GM18870 (cell line): ENCODE data around the gene MED28.
"Not testable (repeated sequence)": the region's sequence is repeated elsewhere in the genome, so short reads cannot be mapped to it uniquely, and the experiment has no call there.

ENCODE experiments used
- ATAC-seq: cut with Tn5 transposase; IDR thresholded peaks from one replicate; pipeline ENCODE4 v1.9.1; 2021; ENCODE audit warnings: moderate library complexity; ENCODE audit not compliant: unreplicated experiment

MED28 gene, protein sequence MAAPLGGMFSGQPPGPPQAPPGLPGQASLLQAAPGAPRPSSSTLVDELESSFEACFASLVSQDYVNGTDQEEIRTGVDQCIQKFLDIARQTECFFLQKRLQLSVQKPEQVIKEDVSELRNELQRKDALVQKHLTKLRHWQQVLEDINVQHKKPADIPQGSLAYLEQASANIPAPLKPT

DNA sequence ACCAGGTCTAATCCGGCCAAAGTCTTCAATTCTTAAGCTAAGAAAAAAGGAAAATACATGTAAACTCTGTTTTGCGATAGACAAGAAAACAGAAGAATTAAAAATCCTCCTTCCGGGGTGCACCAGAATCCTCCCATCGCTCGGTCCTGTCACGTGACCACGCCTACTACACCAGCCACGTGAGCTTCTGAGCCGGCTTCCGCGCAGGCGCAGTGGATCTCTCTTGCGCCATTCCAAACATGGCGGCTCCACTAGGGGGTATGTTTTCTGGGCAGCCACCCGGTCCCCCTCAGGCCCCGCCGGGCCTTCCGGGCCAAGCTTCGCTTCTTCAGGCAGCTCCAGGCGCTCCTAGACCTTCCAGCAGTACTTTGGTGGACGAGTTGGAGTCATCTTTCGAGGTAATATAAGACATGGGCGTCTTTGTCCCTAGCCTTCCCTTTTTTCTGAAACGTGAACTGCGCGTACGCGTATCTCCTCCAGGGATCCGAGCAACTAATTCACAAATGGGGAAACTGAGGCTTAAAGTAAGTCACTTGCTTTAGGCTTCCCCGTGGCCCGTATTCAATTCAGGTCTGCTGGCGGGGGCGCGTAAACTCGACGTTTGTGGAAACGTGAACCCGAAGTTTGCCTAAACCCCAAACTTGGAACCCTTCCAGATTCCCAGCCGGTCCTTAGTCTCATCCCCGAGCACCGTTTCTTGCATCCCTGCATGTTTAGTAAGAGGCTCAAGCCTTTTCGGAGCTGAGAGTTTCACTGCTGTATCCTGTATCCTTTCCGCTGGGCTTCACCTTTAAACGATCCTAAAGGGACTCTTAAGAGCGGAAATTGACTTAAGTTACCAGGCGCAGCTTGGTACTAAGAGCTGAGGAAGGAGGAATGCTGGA lies at the start of gene MED28:
Gene MED28 (plus strand): TSS at position 226 of the 884 bp plus-strand sequence. CDS start 14 bp downstream, at position 240.
- peak; percentile 91 for ATAC-seq

DNA sequence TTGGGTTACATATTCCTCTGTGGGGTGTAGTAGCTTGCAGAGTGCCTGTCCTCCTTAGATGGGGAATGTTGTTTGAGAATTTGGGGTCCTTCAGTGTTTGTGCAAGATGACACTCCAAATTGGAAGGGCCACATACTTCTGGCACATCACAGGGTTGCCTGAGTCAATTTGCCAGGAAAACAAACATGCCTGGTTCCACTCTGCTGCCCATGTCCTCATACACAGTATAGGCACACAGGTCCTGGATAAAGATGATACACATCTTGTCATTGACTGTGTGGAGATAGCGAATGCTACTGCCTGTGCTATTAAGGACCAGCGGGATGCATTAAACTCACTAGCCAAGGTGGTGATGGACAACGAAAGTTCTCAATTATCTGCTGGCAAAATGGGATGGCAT lies 48.6 kb upstream of the MED28 start:
- no peak for ATAC-seq

DNA sequence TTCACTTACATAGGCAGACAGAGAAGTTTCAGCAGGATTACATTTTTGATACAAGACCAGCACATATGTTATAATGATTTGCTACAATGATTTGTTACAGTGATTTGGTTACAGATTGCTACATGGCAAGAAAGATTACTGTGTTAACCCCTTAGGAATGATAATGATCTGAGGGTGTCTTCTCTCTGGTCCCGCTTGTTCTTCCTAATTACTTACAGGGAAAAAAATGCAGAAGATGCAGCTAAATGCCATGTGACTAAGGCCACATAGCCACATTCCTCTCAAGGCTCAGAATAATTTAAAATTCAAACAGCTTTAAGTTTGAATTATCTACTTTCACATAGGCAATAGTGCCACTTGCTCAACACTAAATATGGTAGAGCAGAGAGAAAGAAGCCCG lies 47.2 kb upstream of the MED28 start:
- no peak for ATAC-seq

DNA sequence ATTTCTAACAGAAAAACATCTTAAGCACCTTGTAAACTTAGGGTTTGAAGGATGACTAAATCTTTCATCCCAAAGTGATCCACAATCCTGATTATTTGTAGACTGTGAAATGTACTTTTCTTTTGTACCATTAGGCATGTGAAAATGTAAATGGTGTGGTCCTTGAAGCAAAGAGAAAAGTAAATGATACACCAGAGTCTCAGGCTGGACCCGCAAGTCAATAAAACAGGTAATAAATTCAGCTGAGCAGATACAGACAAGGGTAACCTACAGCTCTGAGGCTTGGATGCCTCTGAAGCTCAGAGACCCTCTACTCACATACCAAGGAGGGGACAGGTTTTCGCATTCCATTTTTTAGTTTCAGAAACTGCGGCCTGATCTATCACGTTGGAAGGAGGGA lies 40.2 kb upstream of the MED28 start:
- ATAC-seq: no peak

DNA sequence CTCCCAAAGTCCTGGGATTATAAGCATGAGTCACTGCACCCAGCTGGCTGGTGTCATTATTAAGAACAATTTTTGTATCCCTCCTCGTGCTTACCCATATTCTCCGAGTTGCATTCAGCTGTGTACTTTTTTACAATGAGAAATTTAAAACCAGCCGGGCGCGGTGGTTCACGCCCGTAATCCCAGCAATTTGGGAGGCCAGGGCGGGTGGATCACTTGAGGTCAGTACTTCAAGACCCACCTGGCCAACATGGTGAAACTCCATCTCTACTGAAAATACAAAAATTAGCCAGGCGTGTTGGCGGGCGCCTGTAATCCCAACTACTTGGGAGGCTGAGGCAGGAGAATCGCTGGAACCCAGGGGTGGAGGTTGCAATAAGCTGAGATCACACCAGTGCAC lies 39.3 kb upstream of the MED28 start:
- not testable (repeated sequence) for ATAC-seq

DNA sequence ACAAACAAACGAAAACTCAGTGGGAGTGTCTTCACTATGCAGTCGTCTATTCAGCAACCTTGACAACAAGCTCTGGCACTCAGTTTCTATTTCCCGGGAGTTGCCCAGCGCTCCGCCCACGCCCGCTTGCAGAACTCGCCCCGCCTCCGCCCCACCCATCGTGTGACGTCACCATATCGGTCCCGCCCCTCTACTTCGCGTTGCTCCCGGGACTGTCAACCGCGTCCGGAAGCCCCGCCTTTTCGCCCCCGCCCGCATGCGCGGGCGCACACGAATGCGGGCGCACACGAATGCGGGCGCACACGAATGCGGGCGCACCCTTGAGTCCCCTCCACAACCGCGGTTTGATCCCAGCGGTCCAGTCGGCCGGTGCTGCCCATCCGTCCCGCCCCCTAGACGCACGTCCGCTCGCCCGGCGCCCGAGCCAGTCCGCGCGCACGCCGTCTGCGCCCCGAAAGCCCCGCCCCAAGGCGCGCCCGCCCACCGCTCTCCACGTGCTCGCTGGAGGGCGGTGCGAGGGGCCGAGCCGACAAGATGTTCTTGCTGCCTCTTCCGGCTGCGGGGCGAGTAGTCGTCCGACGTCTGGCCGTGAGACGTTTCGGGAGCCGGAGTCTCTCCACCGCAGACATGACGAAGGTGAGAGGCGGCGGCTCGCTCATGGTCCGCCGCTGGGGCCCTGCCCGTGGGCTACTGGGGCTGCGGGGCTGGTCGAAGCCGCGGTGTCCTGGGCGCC lies 37.3 kb upstream of the MED28 start, which contains the start of gene LAP3:
Gene LAP3 (plus strand): TSS at position 267 of the 733 bp plus-strand sequence. CDS start 268 bp downstream, at position 535.
- peak; percentile 67 for ATAC-seq

DNA sequence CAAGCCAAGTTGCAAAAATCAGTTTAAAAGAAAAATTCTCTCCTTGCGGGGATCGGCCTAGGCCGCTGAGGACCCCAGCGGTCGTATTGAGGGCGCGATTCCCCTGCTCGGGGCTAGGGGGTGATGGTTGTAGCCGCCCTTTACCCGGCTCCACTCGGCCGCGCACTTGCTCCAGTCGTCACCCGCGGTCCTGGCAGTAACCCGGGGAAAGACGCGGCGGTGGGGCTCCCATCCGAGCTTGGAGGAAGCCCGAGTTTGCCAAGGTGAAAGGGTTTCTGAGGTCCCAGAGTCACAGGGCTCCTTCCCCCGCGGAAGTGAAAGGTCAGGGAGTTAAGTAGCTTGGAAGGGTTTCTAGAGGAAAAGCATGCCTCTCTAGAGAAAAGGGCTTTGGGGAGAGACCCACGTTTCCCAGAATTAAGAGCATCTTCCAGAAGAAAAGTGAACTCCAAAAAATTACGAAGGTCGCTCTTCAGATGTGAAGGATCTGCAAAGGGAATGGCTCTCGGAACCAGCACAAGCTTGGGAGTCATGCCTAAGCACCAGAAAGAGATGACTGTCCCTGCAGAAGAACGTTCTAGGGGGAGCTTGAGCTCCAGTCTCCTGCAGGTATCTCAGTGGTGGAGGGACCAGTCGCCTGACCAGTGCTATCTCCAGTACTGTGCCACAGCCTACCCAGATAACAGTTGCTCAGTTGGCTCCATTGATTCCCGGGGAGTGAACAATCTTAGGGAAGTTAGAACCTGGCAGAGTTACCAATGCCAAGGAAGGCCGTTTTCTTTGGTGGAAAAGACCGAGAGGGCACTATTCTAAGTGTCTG lies 36.6 kb upstream of the MED28 start:
- ATAC-seq: peak; percentile 13

DNA sequence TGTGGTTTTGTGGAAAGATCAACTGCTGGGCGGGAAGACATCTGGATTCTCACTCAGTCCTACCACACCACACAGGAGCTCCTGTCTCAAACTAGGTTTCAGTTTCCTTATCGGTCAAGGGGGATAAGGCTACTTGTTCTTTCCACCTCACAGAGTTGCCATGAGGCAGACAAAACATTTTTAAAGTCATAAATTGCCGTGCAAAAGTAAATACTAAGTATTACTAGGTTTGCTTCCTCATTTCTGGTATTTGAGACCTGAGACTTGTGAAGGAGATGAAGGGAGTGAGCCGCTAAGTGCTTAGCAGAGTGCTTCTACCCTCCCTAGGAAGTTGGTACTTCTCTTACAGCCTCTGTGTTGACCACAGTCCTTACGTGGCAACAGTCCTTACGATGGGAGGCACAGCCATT lies 36.0 kb upstream of the MED28 start:
- ATAC-seq: peak; percentile 53

DNA sequence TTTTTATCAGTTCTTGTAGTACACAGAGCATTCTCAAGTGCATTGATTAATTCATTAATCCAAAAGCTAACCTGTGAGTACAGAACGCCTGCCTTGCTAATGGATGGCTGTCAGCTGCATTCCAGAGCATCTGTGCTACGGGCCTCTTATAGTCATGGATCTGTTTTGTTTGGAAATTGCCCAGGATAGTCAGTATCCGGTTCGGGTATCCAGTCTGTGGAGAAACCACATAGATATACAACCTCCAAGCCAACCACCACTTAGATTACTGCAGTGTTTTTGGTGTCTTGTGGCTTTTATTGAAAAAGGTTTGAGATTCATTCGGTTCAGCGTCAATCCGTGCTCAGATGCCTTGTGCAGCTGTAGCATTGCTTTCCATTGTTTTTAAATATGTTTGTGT lies 33.5 kb upstream of the MED28 start:
- ATAC-seq: no peak

DNA sequence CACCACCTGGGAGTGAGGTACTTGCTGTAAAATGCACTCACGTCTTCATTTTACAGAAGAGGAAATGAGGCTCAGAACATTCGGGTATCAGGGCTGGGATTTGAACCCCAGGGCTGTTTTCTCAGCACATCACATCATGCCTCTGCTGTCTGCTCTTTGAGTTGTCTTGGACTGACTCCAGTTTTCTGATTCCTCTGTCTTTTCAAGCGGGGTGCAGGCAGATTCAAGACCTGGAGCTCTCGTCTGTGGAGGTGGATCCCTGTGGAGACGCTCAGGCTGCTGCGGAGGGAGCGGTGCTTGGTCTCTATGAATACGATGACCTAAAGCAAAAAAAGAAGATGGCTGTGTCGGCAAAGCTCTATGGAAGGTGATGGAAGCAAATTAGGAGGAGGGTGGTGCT lies 31.2 kb upstream of the MED28 start:
- no peak for ATAC-seq

DNA sequence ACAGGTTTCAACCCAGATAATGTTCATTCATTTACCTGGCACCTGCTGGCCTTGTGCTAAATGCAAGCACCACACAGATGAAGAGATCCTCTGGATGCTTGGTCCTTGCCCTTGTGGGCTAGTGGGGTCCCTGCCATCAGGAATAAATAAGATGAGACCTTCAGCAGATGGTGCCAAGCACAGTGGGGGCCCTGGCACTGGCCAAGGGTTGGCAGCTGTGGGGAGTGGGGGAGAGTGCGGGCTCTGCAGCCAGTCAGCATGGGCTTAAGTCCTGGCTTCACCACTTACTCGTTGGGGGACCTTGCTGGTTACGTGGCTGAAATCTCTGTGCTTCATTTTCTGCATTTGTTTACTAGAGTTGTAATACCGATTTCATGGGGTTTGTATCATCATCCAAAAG lies 30.5 kb upstream of the MED28 start:
- ATAC-seq: no peak

DNA sequence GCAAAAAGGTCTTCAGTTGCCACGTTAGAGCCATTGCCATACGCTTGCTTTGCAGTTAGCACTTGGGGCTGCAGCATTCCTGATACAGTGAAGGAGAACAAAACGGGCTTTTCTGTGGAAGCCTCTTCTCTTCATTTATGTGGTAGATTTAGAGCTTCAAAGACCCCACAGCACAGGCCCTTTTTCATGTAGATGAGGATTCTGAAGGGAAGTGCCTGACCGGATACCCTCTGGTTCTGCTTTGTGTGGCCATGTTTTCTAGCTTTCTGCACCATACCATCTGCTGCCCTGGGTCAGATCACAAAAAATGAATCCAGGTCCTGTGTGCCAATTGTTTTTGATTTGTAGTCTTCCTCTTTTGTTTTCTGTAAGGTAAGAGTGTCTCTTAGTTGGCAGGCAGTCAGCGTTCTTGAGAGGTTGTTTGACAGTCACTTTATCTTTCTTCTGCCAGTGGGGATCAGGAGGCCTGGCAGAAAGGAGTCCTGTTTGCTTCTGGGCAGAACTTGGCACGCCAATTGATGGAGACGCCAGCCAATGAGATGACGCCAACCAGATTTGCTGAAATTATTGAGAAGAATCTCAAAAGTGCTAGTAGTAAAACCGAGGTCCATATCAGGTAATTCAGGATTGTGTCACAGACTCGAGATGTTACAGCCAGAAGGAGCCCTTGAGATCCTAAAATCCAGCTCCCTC lies 29.8 kb upstream of the MED28 start:
- no peak for ATAC-seq

DNA sequence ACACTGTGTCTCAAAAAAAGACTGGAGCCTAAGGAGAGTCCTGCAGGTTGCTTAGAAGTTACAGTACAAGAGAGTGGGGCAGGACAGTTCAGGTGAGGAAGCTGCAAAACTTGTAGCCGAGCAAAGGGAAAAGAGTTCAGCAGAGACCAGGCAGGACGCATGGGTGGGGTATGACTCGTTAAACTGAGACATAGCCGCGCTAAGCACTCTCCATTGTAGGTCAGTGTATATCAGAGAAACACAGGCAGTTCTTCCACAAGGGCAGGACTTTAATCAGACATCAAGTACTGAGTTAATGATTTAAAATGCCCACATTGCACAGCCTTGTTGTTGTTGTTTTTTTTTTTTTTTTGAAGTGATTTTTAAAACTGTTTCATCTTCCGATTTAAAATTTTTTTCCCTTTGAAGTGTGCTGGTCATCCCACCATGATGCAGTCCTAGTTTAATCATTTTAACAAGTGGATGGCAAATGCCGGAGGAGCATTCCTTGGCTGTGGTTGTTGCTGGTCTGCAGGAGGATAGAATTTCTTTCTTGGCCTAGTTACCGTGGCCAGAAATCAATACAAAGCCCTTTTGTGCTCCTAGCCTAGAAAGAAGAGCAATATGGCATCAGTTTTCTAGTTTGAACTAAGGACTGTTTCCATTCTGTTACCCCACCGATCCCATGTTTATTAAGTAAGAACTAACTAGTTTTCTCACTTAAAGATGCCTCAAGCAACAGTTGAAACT lies 27.2 kb upstream of the MED28 start:
- ATAC-seq: no peak

DNA sequence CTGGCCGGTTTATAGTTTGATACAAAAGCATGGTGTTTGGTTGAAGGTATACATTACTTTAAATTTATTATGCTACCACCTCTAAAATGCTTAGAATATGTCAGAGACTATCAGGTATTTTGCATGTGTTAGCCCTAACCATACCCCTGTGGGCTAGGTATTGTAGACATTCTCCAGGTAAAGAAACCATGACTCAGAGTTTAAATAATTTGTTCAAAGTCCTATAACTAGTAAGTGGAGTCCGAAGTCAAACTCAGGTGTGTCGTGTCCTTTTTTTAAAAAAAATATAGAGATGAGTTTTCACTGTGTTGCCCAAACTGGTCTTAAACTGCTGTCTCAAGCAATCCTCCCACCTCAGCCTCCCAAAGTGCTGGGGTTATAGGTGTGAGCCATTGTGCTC lies 25.1 kb upstream of the MED28 start:
- ATAC-seq: no peak

DNA sequence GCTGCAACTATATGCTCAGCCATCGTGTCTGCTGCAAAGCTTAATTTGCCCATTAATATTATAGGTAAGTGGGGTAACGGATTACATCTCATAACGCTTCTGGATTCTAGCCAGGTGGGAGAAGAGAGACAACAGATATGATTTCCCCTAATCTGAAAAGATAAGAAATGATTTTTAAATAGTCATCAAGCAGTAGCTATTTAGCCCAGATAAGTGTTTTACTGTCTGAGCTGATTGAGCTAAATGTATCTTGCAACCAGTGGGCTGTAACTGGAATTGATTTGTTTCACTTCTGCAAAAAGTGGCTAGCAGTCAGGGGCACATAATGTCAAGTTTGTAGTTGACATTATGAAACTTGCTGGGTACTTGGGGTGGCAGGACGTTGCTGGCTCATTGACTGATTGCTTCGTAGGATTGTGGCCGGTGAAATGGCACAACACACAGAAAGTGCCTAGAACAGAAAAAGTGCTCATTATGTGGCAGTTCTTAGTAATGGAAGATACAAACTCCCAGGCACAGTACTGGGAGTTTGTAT lies 18.9 kb upstream of the MED28 start:
- ATAC-seq: peak; percentile 87

DNA sequence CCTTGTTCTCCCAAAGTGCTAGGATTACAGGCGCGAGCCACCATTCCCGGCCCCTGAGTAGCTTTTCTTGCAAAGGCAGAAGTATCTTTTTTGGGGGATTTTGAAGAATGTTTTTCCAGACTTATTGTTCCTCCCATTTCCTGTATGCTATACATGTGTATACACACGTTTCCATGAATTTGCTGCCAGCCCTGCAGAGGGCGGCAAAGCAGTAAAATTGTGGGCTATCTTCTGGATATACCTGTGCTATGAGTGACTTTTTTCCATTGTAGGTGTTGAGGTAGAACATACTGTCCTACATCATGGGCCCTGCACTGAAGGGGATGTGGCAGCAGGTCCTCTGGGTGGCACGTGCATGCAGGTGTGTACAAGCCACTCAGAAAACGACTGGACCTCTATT lies 16.9 kb upstream of the MED28 start:
- ATAC-seq: no peak

DNA sequence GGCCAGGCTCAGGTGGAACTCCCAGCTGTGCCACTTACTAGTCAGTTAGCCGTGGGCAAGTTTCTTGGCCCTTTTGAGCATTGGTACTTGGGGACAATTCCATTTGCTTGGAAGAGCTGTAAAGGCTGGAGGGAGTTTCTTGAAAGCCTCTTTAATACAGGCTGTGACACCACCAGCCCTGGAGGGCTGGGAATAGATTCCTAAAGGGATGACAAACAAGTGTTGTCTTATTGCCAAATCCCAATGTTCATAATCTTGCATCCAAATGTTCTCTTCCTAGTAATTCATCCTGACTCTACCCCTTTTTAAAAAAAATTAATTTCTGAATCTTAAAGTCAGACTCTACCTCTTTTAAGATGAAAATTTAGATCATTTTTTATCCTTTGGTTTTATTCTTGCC lies 14.6 kb upstream of the MED28 start:
- no peak for ATAC-seq

DNA sequence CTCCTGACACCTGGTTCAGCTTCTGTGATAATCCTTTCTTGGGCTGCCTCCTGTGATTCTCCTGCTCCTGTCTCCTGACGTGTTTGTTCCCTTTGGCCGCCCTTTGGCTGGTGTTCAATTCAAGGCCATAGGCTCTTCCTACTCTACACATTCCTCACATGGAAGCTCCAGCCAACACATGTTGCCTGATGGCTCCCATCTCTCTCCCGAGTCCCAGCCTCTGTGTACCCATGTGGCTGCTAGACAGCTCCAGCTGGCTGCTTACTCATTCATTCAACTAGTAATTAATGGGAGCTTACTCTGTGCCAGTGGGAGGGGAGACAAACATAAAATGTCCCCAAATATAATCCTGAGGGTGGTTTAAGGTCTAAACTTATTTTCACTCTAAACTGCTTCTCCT lies 9.2 kb upstream of the MED28 start:
- ATAC-seq: no peak

DNA sequence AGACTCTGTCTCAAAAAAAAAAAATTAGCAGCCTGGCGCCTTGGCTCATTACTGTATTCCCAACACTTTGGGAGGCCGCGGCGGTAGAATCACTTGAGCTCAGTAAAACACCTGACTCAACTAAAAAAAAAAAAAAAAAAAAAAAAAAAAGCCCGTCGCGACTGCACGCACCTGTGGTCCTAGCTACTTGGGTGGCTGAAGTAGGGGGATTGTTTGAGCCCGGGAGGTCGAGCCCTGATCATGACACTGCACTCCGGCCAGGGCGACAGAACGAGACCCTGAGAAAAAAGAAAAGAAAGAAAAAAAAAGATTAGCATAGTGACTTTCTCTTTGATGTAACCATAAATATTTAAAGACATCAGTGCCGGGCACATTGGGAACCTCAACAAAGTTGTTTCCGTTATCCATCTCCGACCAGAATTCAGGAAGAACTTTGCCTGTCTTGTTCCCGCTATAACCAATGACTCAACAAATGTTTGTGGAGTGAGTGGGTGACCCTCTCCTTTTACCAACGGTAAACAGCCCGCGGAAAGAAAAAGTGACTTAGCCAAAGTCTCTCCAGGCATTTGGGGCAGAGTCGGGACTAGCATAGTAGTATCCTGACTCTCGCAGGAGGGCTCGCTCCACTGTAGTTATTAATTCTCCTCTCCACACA lies 553 bp upstream of the MED28 start:
- peak; percentile 56 for ATAC-seq
